ENCODE results near the gene SPTSSB. TPM values are rescaled to one million over a fixed set of nuclear protein-coding genes. Genes with fewer than 3 reads are reported as not detected.

SPTSSB gene
- total and polyA plus RNA-seq, 9 of the 15 experiments (the other 6 are each of a cell fraction or from before 2014, with no cell fraction given), result 0.07 TPM; not detected in 8

GRCh38 chr3:161409858-161410257 is 38.5 kb upstream of the SPTSSB start:
- ChIA-PET POLR2A (no interaction called here), CTCF (ENCODE audit: low intra/inter-chr PET ratio) (interaction anchor here (2.4 kb wide), 1 partner anchor 136 kb away, joined by 10 read pairs; no protein-coding TSS in a partner anchor)
- TF ChIP-seq MYNN (IDR thresholded peaks at IDR 0.05) (no peak), MYNN (CRISPR knock-in tag; IDR thresholded peaks at IDR 0.05) (no peak), RB1 (IDR thresholded peaks at IDR 0.05; ENCODE audit: low read depth) (no peak), FIP1L1 (IDR thresholded peaks at IDR 0.05; ENCODE audit: low read depth, low read length, poor library complexity, severe bottlenecking) (no peak), ZNF717 (CRISPR knock-in tag; IDR thresholded peaks at IDR 0.05) (no peak), POLR2AphosphoS5 (IDR thresholded peaks at IDR 0.05; ENCODE audit: control insufficient read depth, insufficient read depth, low read depth, low read length) (no peak), MAX (CRISPR knock-in tag; IDR thresholded peaks at IDR 0.05) (no peak), PHB2 (IDR thresholded peaks at IDR 0.05; ENCODE audit: low read depth) (no peak), SMARCA4 (IDR thresholded peaks at IDR 0.05) (no peak)
- intact Hi-C loops (cut with micrococcal nuclease) (loop anchor here (1.0 kb wide), 1 partner anchor 136 kb away; no protein-coding TSS in a partner anchor), in situ Hi-C loops (cut with MboI) (loop anchor here (10.0 kb wide), 1 partner anchor 725 kb away; no protein-coding TSS in a partner anchor)
- ATAC-seq (no peak), DNase-seq (ENCODE audit: extremely low read depth in 1 of 4, low spot score in 3 of 4) (no peak), FAIRE-seq (no peak)
- no peak overlapping the region for H3K4me3 ChIP-seq
- H3K79me2 ChIP-seq (ENCODE audit: control insufficient read depth, insufficient read depth, low read length), result no peaks in the 10 kb centered on the region
- no TSS peak for BruUV-seq (replicated peaks)
- H3K9me3 ChIP-seq (replicated peaks; ENCODE audit: control insufficient read depth, insufficient read depth, low read depth, low read length), result no peaks in the 10 kb centered on the region
- no peak overlapping the region for H3K27ac ChIP-seq (ENCODE audit: extremely low read depth, low read depth, low read length)
- H3K9me1 ChIP-seq (ENCODE audit: control insufficient read depth, insufficient read depth, low read length), result no peaks in the 10 kb centered on the region
- H3K36me3 ChIP-seq (ENCODE audit: control insufficient read depth, insufficient read depth, low read length), result no peaks in the 10 kb centered on the region
- no peak overlapping the region for H3K4me2 ChIP-seq (ENCODE audit: insufficient read depth, low read length)
- WGBS (ENCODE audit: insufficient coverage, low coverage, missing lambda C conversion rate), result 0% methylated on average over 3 of the region's 3 CpGs
- H2AFZ ChIP-seq (ENCODE audit: low read depth, low read length), result no peak overlapping the region
- no peaks in the 10 kb centered on the region for H4K20me1 ChIP-seq (replicated peaks; ENCODE audit: control insufficient read depth, insufficient read depth, low read length)
- no peaks in the 10 kb centered on the region for H3K27me3 ChIP-seq (ENCODE audit: control insufficient read depth in 2 of 2, insufficient read depth in 2 of 2, low read length in 2 of 2)
- no peak overlapping the region for H3K9ac ChIP-seq (ENCODE audit: insufficient read depth in 1 of 2, low read depth in 2 of 2, low read length in 2 of 2)
- H3K4me1 ChIP-seq (replicated peaks in 1 of 2; ENCODE audit: control insufficient read depth in 2 of 2, insufficient read depth in 2 of 2, low read length in 2 of 2), result no peaks in the 10 kb centered on the region
